Kidney tubule cell (primary cell): ENCODE results near the gene NLRP12.
"Not testable (repeated sequence)": the region's sequence is repeated elsewhere in the genome, so short reads cannot be mapped to it uniquely, and the experiment has no call there.

Source experiments
- DNase-seq: peaks from one replicate; pipeline ENCODE4 v3.0.0-alpha.2; 2018; ENCODE audit warnings: low spot score

Gene NLRP12

DNA sequence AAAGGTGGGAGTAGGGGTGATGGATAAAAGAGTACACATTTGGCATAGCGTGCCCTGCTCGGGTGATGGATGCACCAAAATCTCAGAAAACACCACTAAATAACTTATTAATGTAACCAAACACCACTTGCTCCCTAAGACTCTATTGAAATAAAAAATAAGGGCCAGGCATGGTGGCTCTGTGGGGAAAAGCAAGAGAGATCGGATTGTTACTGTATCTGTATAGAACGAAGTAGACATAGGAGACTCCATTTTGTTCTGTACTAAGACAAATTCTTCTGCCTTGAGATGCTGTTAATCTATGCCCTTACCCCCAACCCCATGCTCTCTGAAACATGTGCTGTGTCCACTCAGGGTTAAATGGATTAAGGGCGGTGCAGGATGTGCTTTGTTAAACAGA is 14.3 kb upstream of the NLRP12 start:
- DNase-seq = not testable (repeated sequence)

DNA sequence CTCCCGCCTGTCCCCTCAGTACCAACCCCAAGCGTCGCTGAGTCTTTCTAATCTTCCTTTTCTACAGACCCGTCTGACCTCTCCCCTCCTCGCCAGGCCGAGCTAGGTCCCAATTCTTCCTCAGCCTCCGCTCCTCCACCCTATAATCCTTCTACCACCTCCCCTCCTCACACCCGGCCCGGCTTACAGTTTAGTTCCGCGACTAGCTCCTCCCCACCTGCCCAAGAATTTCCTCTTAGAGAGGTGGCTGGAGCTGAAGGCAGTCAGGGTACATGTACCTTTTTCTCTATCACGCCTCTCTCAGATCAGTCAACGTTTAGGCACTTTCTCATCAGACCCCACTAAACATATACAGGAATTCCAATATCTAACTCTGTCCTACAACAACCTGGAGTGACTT is 8.7 kb upstream of the NLRP12 start:
- DNase-seq = not testable (repeated sequence)

- no peak for DNase-seq
Measured at GRCh38 chr19:53828531-53828930, 4.4 kb upstream of the NLRP12 start.

DNA sequence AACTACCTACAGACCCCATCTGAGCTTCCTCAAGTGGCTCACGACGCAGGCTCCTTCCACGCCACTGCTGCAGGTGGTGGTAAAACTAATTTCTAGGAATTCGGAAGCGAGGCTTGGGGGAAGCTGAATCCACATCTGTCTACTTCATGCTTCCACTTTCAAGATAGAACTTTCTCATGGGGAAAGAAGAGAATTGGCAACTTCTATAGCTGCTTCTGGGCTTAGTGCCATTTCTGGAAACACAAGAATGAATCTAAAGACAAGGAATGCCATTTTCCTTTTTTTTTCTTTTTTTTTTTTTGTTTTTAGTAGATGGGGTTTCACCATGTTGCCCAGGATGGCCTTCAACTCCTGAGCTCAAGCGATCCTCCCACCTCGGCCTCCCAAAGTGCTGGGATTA is 2.8 kb upstream of the NLRP12 start:
- no peak for DNase-seq

- no peak for DNase-seq
Measured at GRCh38 chr19:53823380-53824120, 564 bp downstream of the NLRP12 start.

DNA sequence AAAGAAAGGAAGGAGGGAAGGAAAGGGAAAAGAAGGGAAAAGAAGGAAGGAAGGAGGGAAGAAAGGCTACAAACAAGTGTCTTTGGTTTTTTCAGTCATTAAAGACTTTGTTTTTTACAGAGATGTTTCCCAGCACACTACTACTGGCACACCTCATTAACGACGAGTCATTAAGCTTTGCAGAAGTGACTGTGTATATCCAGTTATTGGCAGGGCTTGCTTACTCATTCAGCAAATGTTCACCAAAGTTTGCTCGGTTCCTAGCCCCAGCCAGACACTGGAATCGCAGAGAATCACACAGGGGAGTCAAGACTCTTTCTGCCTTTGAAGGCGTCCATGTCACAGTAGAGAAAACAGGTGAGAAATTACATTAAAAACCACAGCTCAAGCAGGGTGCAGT is 4.3 kb downstream of the NLRP12 start:
- no peak for DNase-seq

- no peak for DNase-seq
Measured at GRCh38 chr19:53818756-53819155, 5.4 kb downstream of the NLRP12 start.

- peak; percentile 12 for DNase-seq
Measured at GRCh38 chr19:53813996-53814395, 10.1 kb downstream of the NLRP12 start.

DNA sequence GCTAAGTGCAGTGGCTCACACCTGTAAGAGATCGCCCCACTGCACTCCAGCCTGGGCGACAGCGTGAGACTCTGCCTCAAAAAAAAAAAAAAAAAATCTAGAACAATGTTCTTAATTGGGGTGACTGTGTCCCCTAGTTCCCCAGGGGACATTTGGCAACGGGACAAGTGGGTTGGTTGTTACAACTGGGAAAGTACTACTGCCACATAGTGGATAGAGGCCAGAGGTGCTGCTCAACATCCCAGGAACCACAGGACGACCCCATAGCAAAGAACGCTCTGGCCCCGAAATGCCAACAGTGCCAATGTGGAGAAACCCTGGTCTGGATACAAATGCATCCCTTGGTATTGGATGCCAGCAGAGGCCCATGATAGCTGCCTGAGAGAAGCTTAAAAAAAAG is 11.8 kb downstream of the NLRP12 start:
- DNase-seq = no peak

DNA sequence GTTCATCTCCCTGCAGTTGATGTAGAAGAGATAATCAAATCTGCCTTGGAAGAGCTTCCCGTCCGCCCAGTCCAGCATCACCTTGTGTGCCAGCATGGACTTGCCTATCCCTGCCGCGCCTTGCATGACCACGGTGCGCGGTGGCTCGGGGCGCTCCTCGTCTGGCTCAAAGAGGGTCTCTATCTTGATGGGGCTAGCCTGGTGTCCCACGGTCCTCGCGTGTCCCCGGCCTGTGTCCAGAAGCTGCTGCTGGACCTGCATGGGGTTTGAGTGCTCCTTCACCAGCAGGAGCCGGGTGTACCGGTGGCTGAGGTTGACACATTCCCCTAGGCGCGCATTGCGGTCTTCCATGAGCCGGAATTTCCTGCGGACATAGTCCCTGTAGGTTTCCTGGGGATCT is 13.2 kb downstream of the NLRP12 start:
- DNase-seq = no peak

GRCh38 chr19:53810187-53810546 is 13.9 kb downstream of the NLRP12 start:
- no peak for DNase-seq

GRCh38 chr19:53809518-53810186 is 14.5 kb downstream of the NLRP12 start:
- DNase-seq = no peak

DNA sequence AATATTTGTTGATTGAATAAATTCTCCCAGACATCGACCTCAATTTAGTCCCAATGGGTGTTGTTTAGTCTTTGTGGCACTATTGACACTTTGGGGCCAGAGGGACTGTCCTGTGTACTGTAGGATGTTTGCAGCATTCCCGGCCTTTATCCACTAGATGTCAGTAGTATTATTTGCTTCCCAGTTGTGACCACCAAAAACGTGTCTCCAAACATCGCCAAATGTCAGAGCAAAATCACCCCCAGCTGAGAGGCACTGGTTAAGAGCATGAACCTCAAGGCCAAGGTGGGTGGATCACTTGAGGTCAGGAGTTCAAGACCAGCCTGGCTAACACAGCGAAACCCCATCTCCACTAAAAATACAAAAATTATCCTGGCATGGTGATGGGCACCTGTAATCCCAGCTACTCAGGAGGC is 15.4 kb downstream of the NLRP12 start:
- DNase-seq = peak; percentile 50

GRCh38 chr19:53801257-53801656 is 22.9 kb downstream of the NLRP12 start:
- no peak for DNase-seq

- no peak for DNase-seq
Measured at GRCh38 chr19:53795019-53795418, 29.1 kb downstream of the NLRP12 start.

DNA sequence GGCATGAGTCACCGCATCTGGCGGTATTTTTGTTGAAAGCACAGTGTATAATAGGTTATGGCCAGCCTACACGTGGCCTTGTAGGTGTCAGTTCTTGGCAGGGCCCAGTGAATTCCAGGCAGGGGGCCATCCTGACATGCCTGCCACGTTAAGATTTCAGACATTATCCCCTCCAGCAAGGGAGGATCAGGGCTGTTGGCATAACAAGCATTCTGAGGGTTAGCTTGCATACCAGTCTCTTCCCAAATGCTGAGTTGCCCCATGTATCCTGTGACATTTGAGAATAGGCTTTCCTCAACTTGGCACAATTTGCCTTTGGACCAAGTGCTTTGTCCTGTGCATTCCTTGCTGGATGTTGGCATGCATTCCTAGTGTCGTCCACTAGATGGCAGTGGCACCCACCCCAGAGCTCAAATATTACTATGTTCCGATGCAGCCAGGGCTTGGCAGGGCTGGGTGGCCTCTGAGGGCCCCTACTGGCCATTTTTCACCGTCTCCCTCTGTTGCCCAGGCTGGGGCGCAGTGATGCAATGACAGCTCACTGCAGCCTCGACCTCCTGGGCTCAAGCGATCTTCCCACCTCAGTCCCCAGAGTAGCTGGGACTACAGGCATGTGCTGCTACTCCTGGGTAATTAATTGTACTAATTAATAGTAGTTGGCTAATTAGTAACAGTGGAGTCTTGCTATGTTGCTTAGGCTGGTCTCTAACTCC is 31.2 kb downstream of the NLRP12 start:
- DNase-seq = peak; percentile 86

- no peak for DNase-seq
Measured at GRCh38 chr19:53789708-53790678, 34.1 kb downstream of the NLRP12 start.

DNA sequence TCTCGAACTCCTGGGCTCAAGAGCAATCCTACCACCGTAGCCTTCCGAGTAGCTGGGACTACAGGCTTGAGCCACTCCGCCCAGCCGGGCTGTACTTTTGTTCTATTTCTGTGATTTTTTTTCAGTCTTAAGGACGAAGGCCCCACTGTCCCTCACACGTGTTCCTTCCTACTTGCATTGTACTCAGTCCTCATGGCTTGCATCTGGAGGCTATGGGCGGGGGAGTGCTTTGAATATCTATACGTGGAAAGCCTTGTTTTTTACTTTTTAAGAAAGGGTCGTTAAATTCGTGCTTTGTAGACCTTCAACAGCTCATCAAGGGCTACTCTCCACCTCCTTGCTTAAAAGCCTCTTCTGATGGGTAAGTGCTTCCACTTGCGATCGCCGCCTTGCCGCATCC is 36.8 kb downstream of the NLRP12 start:
- no peak for DNase-seq

- DNase-seq = no peak
Measured at GRCh38 chr19:53786744-53787143, 37.4 kb downstream of the NLRP12 start.

DNA sequence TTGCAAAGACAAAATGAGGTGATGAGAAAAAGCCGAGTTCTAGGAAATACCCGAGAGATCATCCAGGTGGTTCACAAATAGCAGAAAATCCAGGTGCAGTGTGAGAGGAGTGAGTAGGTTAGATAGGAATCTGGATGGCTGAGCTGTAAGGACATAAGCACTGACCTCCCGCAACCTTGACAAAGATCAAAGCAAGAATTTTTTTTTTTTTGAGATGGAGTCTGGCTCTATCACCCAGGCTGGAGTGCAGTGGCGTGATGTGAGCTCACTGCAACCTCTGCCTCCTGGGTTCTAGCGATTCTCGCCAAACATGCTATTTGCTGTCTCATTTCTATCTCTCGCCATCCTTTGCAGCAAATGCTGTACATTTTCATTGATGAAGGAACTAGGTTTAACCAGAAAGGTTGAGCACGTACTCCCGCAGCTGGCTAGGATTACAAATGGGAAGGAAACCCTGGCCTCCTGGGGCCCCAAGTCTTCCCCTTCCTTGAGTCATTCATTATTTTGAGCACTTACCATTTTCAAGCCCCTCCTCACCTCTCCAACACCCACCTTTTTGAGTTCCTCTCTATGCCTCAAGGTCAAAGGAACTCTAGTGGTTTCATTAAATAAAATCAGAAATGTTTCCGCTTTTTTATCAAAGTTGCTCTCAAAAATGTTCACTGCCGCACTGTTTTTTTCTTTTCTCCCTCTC is 38.8 kb downstream of the NLRP12 start:
- peak; percentile 25 for DNase-seq

DNA sequence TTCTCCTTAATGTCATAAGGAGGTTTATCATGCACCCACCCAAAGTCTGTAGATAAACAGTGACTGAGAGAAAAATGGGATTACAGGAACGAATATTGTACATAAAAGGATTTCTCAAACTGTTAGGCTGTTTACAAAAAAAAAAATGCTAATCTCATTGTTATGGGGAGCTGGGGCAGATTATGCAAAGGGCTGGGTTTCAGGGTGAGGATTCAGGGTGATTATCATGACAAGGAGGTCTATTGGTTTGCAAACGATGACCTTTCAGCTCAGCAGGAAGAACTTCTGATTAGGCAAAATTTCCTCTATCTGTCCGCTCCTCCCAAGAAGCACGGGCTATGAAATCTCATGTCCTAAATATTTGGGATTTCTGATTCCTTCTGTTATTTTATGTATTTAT is 41.4 kb downstream of the NLRP12 start:
- no peak for DNase-seq
